GM12878 (cell line): ENCODE measurements around the gene ZCCHC2. TPM values are rescaled to one million over a fixed set of nuclear protein-coding genes. Genes with fewer than 3 reads are reported as not detected.

Experiments used
- ATAC-seq: fragments of 200-7000 bp; cut with Tn5 transposase; 3 replicates; pipeline ENCODE4 v1.9.1; 2020; ENCODE audit warnings: mild to moderate bottlenecking, moderate library complexity
- BruUV-seq: library from RNA; stranded (reverse); fragments of 400-500 nt; replicated peaks from 2 replicates; lab custom pipeline; 2021; lab: Mats Ljungman, UMichigan
- CTCF ChIA-PET: fragments of 300-600 bp; sonication (Branson Sonifier 250); formaldehyde crosslinking; extraction: SDS; loops from one replicate; lab custom pipeline; 2021; ENCODE audit warnings: inconsistent platforms; lab: Yijun Ruan, JAX
- POLR2A ChIA-PET: fragments of 350-600 bp; formaldehyde crosslinking; extraction: SDS; loops from one replicate; lab custom pipeline; 2021; ENCODE audit warnings: inconsistent platforms; lab: Charles Lee
- RAD21 ChIA-PET: fragments of 300-600 bp; sonication (Branson Sonifier 250); formaldehyde crosslinking; loops from one replicate; lab custom pipeline; 2023; ENCODE audit warnings: antibody characterized with exemption; ENCODE audit not compliant: unreplicated experiment; lab: Charles Lee
- SMC1A ChIA-PET: fragments of 300-600 bp; sonication (Branson Sonifier 250); formaldehyde crosslinking; loops from one replicate; lab custom pipeline; 2023; ENCODE audit not compliant: unreplicated experiment, uncharacterized antibody; lab: Charles Lee
- DNase-seq: peaks from one replicate; pipeline ENCODE4 v3.0.0-alpha.2; 2011; ENCODE audit warnings: low read depth, low spot score
- FAIRE-seq: peaks from 3 replicates; lab custom pipeline; 2011; peaks lifted over from hg19 to GRCh38; lab: Jason Lieb, UNC
- H2AFZ ChIP-seq: 2 replicates; pipeline ENCODE4 v1.6.0; 2011; ENCODE audit warnings: low read depth, low read length, control low read depth; ENCODE audit not compliant: control insufficient read depth
- H3K27ac ChIP-seq: 2 replicates; pipeline ENCODE4 v1.5.1; 2011; ENCODE audit warnings: control low read depth; ENCODE audit not compliant: control insufficient read depth, insufficient read depth
- H3K27me3 ChIP-seq, 2 experiments: replicated peaks in 1 of 2; 2 replicates each; pipeline versions ENCODE4 v1.6.0 to v1.6.1; 2011; ENCODE audit warnings: low read length in 1 of 2; ENCODE audit not compliant: control insufficient read depth in 2 of 2, insufficient read depth in 2 of 2
- H3K36me3 ChIP-seq, 2 experiments: 2 replicates each; pipeline ENCODE4 v1.5.1; 2011; ENCODE audit warnings: low read length in 1 of 2; ENCODE audit not compliant: control insufficient read depth in 2 of 2, insufficient read depth in 2 of 2
- H3K4me1 ChIP-seq: 2 replicates; pipeline ENCODE4 v1.6.1; 2011; ENCODE audit warnings: mild to moderate bottlenecking, low read length, moderate library complexity, mixed read lengths; ENCODE audit not compliant: control insufficient read depth, insufficient read depth
- H3K4me2 ChIP-seq: 2 replicates; pipeline ENCODE4 v1.6.0; 2011; ENCODE audit warnings: control low read depth; ENCODE audit not compliant: control insufficient read depth, insufficient read depth
- H3K4me3 ChIP-seq: fragments of 200-600 bp; sonication (generic); 2 replicates; pipeline ENCODE4 v1.5.1; 2016
- H3K79me2 ChIP-seq: 2 replicates; pipeline ENCODE4 v1.6.0; 2011; ENCODE audit warnings: low read length; ENCODE audit not compliant: control insufficient read depth, insufficient read depth
- H3K9ac ChIP-seq: 2 replicates; pipeline ENCODE4 v1.8.0; 2011; ENCODE audit warnings: low read length, control low read depth, mixed read lengths; ENCODE audit not compliant: control insufficient read depth, insufficient read depth
- H3K9me3 ChIP-seq: replicated peaks from 3 replicates; pipeline ENCODE4 v1.5.1; 2011; ENCODE audit warnings: mild to moderate bottlenecking, low read length; ENCODE audit not compliant: control insufficient read depth, insufficient read depth
- H4K20me1 ChIP-seq: 2 replicates; pipeline ENCODE4 v1.6.0; 2011; ENCODE audit not compliant: control insufficient read depth, insufficient read depth
- RAD51 ChIP-seq: fragments of 450-650 bp; IDR thresholded peaks from 2 replicates; pipeline ENCODE4 v1.6.1; 2016; ENCODE audit warnings: moderate library complexity, mild to moderate bottlenecking, inconsistent platforms
- RFX5 ChIP-seq: IDR thresholded peaks from 2 replicates; pipeline ENCODE4 v1.6.1; 2011; ENCODE audit warnings: low read depth, low read length, improper control_type of control experiment
- WGBS: methylation state at CpG from one replicate; pipeline ENCODE4 v1.1.6; 2016; ENCODE audit warnings: low lambda C conversion rate; ENCODE audit not compliant: insufficient replicate concordance, insufficient coverage; ENCODE audit errors: missing lambda C conversion rate; 5-methylcytosine and 5-hydroxymethylcytosine counted together
- in situ Hi-C: fragments of 300-500 bp; cut with MboI; formaldehyde crosslinking; loops from 9 replicates; pipeline ENCODE4 v1.14.3; 2018; ENCODE audit warnings: mixed read lengths
- intact Hi-C: fragments of 100-400 bp; cut with micrococcal nuclease; formaldehyde crosslinking; loops from one replicate; pipeline ENCODE4 v1.14.2; 2022; ENCODE audit not compliant: unreplicated experiment
- polyA plus RNA-seq, 11 experiments: library from polyadenylated mRNA; depleted of rRNA in 4 of 11; unstranded in 6 of 11; stranded (reverse) in 5 of 11; fragments of >200 nt; fragmentation: Nextera tagmentation in 4 of 11; fragmentation: Illumina TruSeq in 1 of 11; extraction: Ambion mirVana in 4 of 11; extraction: Trizol in 1 of 11; gene quantifications; 1 replicate in 1 of 11; 2 replicates in 10 of 11; pipeline versions ENCODE4 v1.2.1 to v1.2.3, GENCODE V29; 2011 to 2016; ENCODE audit warnings: inconsistent platforms in 2 of 11, missing spikeins in 2 of 11, low read depth in 1 of 11
- total RNA-seq, 4 experiments: library from RNA; depleted of rRNA in 3 of 4; stranded (reverse); fragments of >200 nt in 3 of 4; fragmentation: Illumina TruSeq in 1 of 4; extraction: Trizol in 1 of 4; gene quantifications; 2 replicates each; pipeline versions ENCODE4 v1.2.1 to v1.2.3, GENCODE V29; 2013 to 2021
- TF ChIP-seq, protein P1 (sequence below): fragments of 450-650 bp; IDR thresholded peaks from 2 replicates; pipeline ENCODE4 v1.6.1; 2017; ENCODE audit warnings: mild to moderate bottlenecking, moderate library complexity

Gene ZCCHC2
- total and polyA plus RNA-seq, 10 of the 15 experiments (the other 5 are each of a cell fraction or from before 2014, with no cell fraction given), result 1.7 to 17.4 (median 8.6) TPM

DNA sequence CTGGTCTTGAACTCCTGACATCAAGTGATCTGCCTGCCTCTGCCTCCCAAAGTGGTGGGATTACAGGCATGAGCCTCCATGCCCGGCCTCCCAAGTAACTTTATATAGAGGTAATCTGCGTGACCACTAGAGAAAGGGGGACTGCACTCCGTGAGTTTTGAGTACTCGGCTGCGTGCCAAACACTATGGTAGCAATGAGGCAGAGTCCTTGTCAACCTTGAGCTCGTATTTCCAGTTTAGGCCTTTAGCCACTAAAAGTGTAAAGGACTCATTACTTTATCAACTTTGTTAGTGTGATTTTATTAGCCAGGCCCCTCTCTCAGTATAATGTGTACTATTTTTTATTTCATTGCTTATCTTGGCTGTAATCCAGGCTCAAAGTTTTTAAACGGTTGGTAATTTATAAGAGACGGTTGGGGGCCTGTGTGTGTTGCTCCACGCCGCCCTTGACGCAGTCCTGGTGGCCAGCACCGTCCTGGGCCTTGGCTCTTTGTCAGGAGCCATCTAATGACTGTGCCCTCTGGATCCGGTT lies 56.2 kb downstream of the ZCCHC2 start:
- ChIA-PET SMC1A (interaction anchor here (1.1 to 2.1 kb wide), 6 partner anchors 8 to 263 kb away, joined by 3 to 7 read pairs (median 5); no protein-coding TSS in a partner anchor), POLR2A (no interaction called here)
- Histone ChIP-seq H3K79me2 (no peaks in the 10 kb centered on the region), H3K9me3 (no peaks in the 10 kb centered on the region), H3K4me3 (no peak overlapping the region)
- no peak for FAIRE-seq
- TF ChIP-seq RFX5 (no peak), RAD51 (no peak)
- TF ChIP-seq, protein P1, sequence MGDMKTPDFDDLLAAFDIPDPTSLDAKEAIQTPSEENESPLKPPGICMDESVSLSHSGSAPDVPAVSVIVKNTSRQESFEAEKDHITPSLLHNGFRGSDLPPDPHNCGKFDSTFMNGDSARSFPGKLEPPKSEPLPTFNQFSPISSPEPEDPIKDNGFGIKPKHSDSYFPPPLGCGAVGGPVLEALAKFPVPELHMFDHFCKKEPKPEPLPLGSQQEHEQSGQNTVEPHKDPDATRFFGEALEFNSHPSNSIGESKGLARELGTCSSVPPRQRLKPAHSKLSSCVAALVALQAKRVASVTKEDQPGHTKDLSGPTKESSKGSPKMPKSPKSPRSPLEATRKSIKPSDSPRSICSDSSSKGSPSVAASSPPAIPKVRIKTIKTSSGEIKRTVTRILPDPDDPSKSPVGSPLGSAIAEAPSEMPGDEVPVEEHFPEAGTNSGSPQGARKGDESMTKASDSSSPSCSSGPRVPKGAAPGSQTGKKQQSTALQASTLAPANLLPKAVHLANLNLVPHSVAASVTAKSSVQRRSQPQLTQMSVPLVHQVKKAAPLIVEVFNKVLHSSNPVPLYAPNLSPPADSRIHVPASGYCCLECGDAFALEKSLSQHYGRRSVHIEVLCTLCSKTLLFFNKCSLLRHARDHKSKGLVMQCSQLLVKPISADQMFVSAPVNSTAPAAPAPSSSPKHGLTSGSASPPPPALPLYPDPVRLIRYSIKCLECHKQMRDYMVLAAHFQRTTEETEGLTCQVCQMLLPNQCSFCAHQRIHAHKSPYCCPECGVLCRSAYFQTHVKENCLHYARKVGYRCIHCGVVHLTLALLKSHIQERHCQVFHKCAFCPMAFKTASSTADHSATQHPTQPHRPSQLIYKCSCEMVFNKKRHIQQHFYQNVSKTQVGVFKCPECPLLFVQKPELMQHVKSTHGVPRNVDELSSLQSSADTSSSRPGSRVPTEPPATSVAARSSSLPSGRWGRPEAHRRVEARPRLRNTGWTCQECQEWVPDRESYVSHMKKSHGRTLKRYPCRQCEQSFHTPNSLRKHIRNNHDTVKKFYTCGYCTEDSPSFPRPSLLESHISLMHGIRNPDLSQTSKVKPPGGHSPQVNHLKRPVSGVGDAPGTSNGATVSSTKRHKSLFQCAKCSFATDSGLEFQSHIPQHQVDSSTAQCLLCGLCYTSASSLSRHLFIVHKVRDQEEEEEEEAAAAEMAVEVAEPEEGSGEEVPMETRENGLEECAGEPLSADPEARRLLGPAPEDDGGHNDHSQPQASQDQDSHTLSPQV, result no peak
- TF ChIP-seq, all 136 proteins: peak for 0
- BruUV-seq, result no TSS peak
- DNase-seq, result no peak
- ChIA-PET RAD21 (interaction anchor here (1.5 to 1.6 kb wide), 2 partner anchors 7 to 153 kb away, joined by 4 to 9 read pairs; no protein-coding TSS in a partner anchor), CTCF (interaction anchor here (0.7 to 2.5 kb wide), 5 partner anchors 8 to 268 kb away, joined by 3 to 19 read pairs (median 4); no protein-coding TSS in a partner anchor)
- ATAC-seq, result no peak
- in situ Hi-C loops, result no loop called here
- intact Hi-C loops, result no loop called here
- no peak overlapping the region for H3K9ac ChIP-seq
- H3K36me3 ChIP-seq, result peaks cover 10 to 13% of the 10 kb centered on the region in 2 experiments; a peak in 3 of 4 replicates
- H3K4me2 ChIP-seq, result no peak overlapping the region
- WGBS, result 85% methylated on average over 13 of the region's 13 CpGs
- no peak overlapping the region for H2AFZ ChIP-seq
- no peaks in the 10 kb centered on the region for H4K20me1 ChIP-seq
- no peak overlapping the region for H3K27ac ChIP-seq
- peaks cover 9% of the 10 kb centered on the region for H3K4me1 ChIP-seq
- H3K27me3 ChIP-seq, result no peaks in the 10 kb centered on the region
